H9 (cell line): Measurements from ENCODE around the gene OBSL1. TPM values are rescaled to one million over a fixed set of nuclear protein-coding genes. Genes with fewer than 3 reads are reported as not detected.

Source experiments
- DNase-seq: peaks from one replicate; pipeline ENCODE4 v3.0.0-alpha.2; 2017
- H2AFZ ChIP-seq: one replicate; pipeline ENCODE4 v1.6.1; 2013; ENCODE audit warnings: mild to moderate bottlenecking, low read length, control low read depth, moderate library complexity
- H2AK5ac ChIP-seq: 2 replicates; pipeline ENCODE4 v1.6.1; 2013; ENCODE audit warnings: low read length, control low read depth, mixed read lengths; ENCODE audit not compliant: insufficient read length
- H2BK120ac ChIP-seq: one replicate; pipeline ENCODE4 v1.6.1; 2013; ENCODE audit warnings: low read depth, mild to moderate bottlenecking, low read length, control low read depth, inconsistent platforms; ENCODE audit not compliant: poor library complexity, severe bottlenecking
- H2BK12ac ChIP-seq: 2 replicates; pipeline ENCODE4 v1.6.1; 2013; ENCODE audit warnings: low read length, control low read depth, mixed read lengths, low read depth; ENCODE audit not compliant: insufficient read length
- H2BK15ac ChIP-seq: 2 replicates; pipeline ENCODE4 v1.6.1; 2013; ENCODE audit warnings: low read depth, low read length, control low read depth
- H2BK20ac ChIP-seq: one replicate; pipeline ENCODE4 v1.6.1; 2013; ENCODE audit warnings: low read depth, mild to moderate bottlenecking, low read length, control low read depth, inconsistent platforms; ENCODE audit not compliant: poor library complexity, severe bottlenecking
- H2BK5ac ChIP-seq: 2 replicates; pipeline ENCODE4 v1.6.1; 2013; ENCODE audit warnings: low read length, control low read depth, mixed read lengths; ENCODE audit not compliant: insufficient read length
- H3K14ac ChIP-seq: 2 replicates; pipeline ENCODE4 v1.6.1; 2013; ENCODE audit warnings: low read length, control low read depth; ENCODE audit not compliant: insufficient read depth
- H3K18ac ChIP-seq: 2 replicates; pipeline ENCODE4 v1.6.1; 2013; ENCODE audit warnings: low read depth, mild to moderate bottlenecking, mixed read lengths, low read length, control low read depth; ENCODE audit not compliant: insufficient read length
- H3K23ac ChIP-seq: 2 replicates; pipeline ENCODE4 v1.6.1; 2013; ENCODE audit warnings: low read length, control low read depth, mixed read lengths, low read depth; ENCODE audit not compliant: insufficient read length
- H3K23me2 ChIP-seq: 2 replicates; pipeline ENCODE4 v1.6.1; 2013; ENCODE audit warnings: low read depth, mild to moderate bottlenecking, mixed read lengths, low read length, control low read depth; ENCODE audit not compliant: insufficient read length, poor library complexity, severe bottlenecking
- H3K27ac ChIP-seq: 2 replicates; pipeline ENCODE4 v1.5.1; 2013; ENCODE audit warnings: low read length, control low read depth, mixed read lengths, low read depth; ENCODE audit not compliant: insufficient read length
- H3K27me3 ChIP-seq: 2 replicates; pipeline ENCODE4 v1.6.1; 2013; ENCODE audit warnings: low read length, control low read depth, inconsistent platforms; ENCODE audit not compliant: insufficient read depth
- H3K4ac ChIP-seq: 2 replicates; pipeline ENCODE4 v1.6.1; 2013; ENCODE audit warnings: low read depth, mild to moderate bottlenecking, control low read depth, inconsistent platforms, low read length, moderate library complexity
- H3K4me1 ChIP-seq: 2 replicates; pipeline ENCODE4 v1.6.1; 2013; ENCODE audit warnings: low read length, control low read depth, inconsistent platforms; ENCODE audit not compliant: insufficient read depth
- H3K4me2 ChIP-seq: 2 replicates; pipeline ENCODE4 v1.6.1; 2013; ENCODE audit warnings: low read length, control low read depth, mixed read lengths; ENCODE audit not compliant: insufficient read length, insufficient read depth
- H3K56ac ChIP-seq: 2 replicates; pipeline ENCODE4 v1.6.1; 2013; ENCODE audit warnings: low read depth, mild to moderate bottlenecking, mixed read lengths, low read length, control low read depth; ENCODE audit not compliant: insufficient read length
- H3K79me1 ChIP-seq: 2 replicates; pipeline ENCODE4 v1.6.1; 2013; ENCODE audit warnings: low read depth, mild to moderate bottlenecking, moderate library complexity, low read length, control low read depth, inconsistent platforms; ENCODE audit not compliant: insufficient read depth, poor library complexity, severe bottlenecking
- H3K79me2 ChIP-seq: 2 replicates; pipeline ENCODE4 v1.6.1; 2013; ENCODE audit warnings: low read length, control low read depth, inconsistent platforms; ENCODE audit not compliant: insufficient read depth
- H3K9ac ChIP-seq: 2 replicates; pipeline ENCODE4 v1.6.1; 2013; ENCODE audit warnings: low read length, control low read depth, mixed read lengths; ENCODE audit not compliant: insufficient read length; ENCODE audit errors: extremely low read depth
- H3K9me3 ChIP-seq: one replicate; pipeline ENCODE4 v1.6.1; 2013; ENCODE audit warnings: low read depth, low read length, inconsistent platforms; ENCODE audit not compliant: control insufficient read depth
- H3T11ph ChIP-seq: one replicate; pipeline ENCODE4 v1.6.1; 2013; ENCODE audit warnings: mild to moderate bottlenecking, low read length, control low read depth, inconsistent platforms
- H4K20me1 ChIP-seq: one replicate; pipeline ENCODE4 v1.6.1; 2013; ENCODE audit not compliant: control insufficient read depth, insufficient read length, insufficient read depth
- H4K5ac ChIP-seq: 2 replicates; pipeline ENCODE4 v1.6.1; 2013; ENCODE audit warnings: low read depth, mild to moderate bottlenecking, mixed read lengths, low read length, control low read depth; ENCODE audit not compliant: insufficient read length
- H4K8ac ChIP-seq: replicated peaks from 2 replicates; pipeline ENCODE4 v1.6.1; 2013; ENCODE audit warnings: low read length, control low read depth, mixed read lengths, low read depth; ENCODE audit not compliant: insufficient read length
- H4K91ac ChIP-seq: 2 replicates; pipeline ENCODE4 v1.6.1; 2013; ENCODE audit warnings: low read depth, mild to moderate bottlenecking, moderate library complexity, mixed read lengths, low read length, control low read depth; ENCODE audit not compliant: insufficient read length
- H3K27ac Mint-ChIP-seq, 3 experiments: 2 replicates in 2 of 3; 3 replicates in 1 of 3; pipeline ENCODE4 v1.8.0; 2020 to 2021; ENCODE audit warnings: mixed read lengths in 3 of 3, mild to moderate bottlenecking in 1 of 3, moderate library complexity in 1 of 3
- H3K27me3 Mint-ChIP-seq: 2 replicates; pipeline ENCODE4 v1.8.0; 2021; ENCODE audit warnings: low read depth, mild to moderate bottlenecking, moderate library complexity, mixed read lengths
- H3K36me3 Mint-ChIP-seq, 3 experiments: 2 replicates in 2 of 3; 3 replicates in 1 of 3; pipeline ENCODE4 v1.8.0; 2020 to 2021; ENCODE audit warnings: low read depth in 3 of 3, mixed read lengths in 3 of 3; ENCODE audit not compliant: insufficient read depth in 1 of 3
- H3K4me1 Mint-ChIP-seq, 2 experiments: 2 replicates each; pipeline ENCODE4 v1.8.0; 2020; ENCODE audit warnings: mixed read lengths in 2 of 2
- H3K4me3 Mint-ChIP-seq, 2 experiments: 2 replicates in 1 of 2; 3 replicates in 1 of 2; pipeline ENCODE4 v1.8.0; 2020 to 2021; ENCODE audit warnings: mild to moderate bottlenecking in 2 of 2, mixed read lengths in 2 of 2, moderate library complexity in 1 of 2
- H3K9me3 Mint-ChIP-seq, 2 experiments: 2 replicates in 1 of 2; 3 replicates in 1 of 2; pipeline ENCODE4 v1.8.0; 2020; ENCODE audit warnings: mild to moderate bottlenecking in 2 of 2, mixed read lengths in 2 of 2, moderate library complexity in 1 of 2
- WGBS: extraction: QIAGEN DNeasy Blood & Tissue Kit; methylation state at CpG from one replicate; pipeline ENCODE4 v1.1.7; 2013; ENCODE audit warnings: missing lambda C conversion rate, low lambda C conversion rate, mixed read lengths; ENCODE audit not compliant: insufficient read length; ENCODE audit errors: extremely low coverage; 5-methylcytosine and 5-hydroxymethylcytosine counted together
- total RNA-seq: library from RNA; stranded (reverse); gene quantifications from 2 replicates; pipeline ENCODE4 v1.2.1, GENCODE V29; 2021
- TF ChIP-seq, protein P1 (sequence below): fragments of 200-600 bp; sonication (generic); conservative IDR thresholded peaks from 3 replicates; pipeline ENCODE4 v1.8.0; 2021; ENCODE audit warnings: antibody characterized with exemption, mild to moderate bottlenecking

The OBSL1 gene
- total RNA-seq, 1 experiment from 2014 or later: 140 TPM

DNA sequence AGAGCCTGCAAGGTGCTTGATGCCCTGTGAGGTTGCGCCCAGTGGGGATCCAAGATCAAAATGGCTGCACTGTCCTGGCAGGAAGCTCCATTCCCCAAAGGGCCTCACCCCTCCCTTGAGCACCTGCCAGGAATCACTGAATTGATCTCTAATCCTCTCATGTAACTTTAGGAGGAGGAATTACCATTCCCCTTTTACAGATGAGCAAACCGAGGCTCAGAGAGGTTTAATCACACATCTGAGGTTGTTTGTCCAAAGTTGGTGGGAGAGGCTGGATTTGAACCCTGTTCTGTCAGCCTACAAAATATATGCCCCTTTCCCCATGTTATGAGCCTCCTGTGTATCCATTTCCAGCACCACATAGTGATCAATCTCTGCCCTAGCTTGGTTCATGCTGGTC lies 46.5 kb downstream of the OBSL1 start:
- no peaks in the 10 kb centered on the region for H3K79me1 ChIP-seq
- no peaks in the 10 kb centered on the region; the same call in 1 of the 2 replicates for H3K27me3 ChIP-seq
- Mint-ChIP-seq H3K27ac (no peak overlapping the region), H3K9me3 (no peaks in the 10 kb centered on the region), H3K4me1 (peaks cover 53 to 65% of the 10 kb centered on the region in 2 experiments), H3K27me3 (peaks cover 54% of the 10 kb centered on the region), H3K4me3 (no peak overlapping the region), H3K36me3 (no peaks in the 10 kb centered on the region)
- no peak overlapping the region for H2BK120ac ChIP-seq
- H2BK15ac ChIP-seq: no peak overlapping the region
- no peak overlapping the region for H4K5ac ChIP-seq
- no peaks in the 10 kb centered on the region for H4K20me1 ChIP-seq
- H2AFZ ChIP-seq: no peak overlapping the region
- H3K4me1 ChIP-seq: peaks cover 3% of the 10 kb centered on the region; the same call in 1 of the 2 replicates
- no peak overlapping the region for H3K14ac ChIP-seq
- H3K9ac ChIP-seq: no peak overlapping the region
- H3K23ac ChIP-seq: no peak overlapping the region
- no peak for DNase-seq
- H2BK5ac ChIP-seq: no peak overlapping the region
- no peak overlapping the region for H4K91ac ChIP-seq
- H3K4me2 ChIP-seq: no peak overlapping the region
- H2BK20ac ChIP-seq: no peak overlapping the region
- H3K56ac ChIP-seq: no peak overlapping the region
- H3K18ac ChIP-seq: no peak overlapping the region
- no peaks in the 10 kb centered on the region for H3K9me3 ChIP-seq
- no peak overlapping the region for H3T11ph ChIP-seq
- no peak overlapping the region for H2BK12ac ChIP-seq
- no peak overlapping the region for H3K4ac ChIP-seq
- peaks cover 4% of the 10 kb centered on the region for H3K23me2 ChIP-seq
- no peaks in the 10 kb centered on the region for H3K79me2 ChIP-seq
- TF ChIP-seq, protein P1, sequence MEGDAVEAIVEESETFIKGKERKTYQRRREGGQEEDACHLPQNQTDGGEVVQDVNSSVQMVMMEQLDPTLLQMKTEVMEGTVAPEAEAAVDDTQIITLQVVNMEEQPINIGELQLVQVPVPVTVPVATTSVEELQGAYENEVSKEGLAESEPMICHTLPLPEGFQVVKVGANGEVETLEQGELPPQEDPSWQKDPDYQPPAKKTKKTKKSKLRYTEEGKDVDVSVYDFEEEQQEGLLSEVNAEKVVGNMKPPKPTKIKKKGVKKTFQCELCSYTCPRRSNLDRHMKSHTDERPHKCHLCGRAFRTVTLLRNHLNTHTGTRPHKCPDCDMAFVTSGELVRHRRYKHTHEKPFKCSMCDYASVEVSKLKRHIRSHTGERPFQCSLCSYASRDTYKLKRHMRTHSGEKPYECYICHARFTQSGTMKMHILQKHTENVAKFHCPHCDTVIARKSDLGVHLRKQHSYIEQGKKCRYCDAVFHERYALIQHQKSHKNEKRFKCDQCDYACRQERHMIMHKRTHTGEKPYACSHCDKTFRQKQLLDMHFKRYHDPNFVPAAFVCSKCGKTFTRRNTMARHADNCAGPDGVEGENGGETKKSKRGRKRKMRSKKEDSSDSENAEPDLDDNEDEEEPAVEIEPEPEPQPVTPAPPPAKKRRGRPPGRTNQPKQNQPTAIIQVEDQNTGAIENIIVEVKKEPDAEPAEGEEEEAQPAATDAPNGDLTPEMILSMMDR: no peak
- H4K8ac ChIP-seq: no peak overlapping the region
- no CpG with 5 or more reads among the region's 2 CpGs for WGBS
- H3K27ac ChIP-seq: no peak overlapping the region
- no peak overlapping the region for H2AK5ac ChIP-seq
